Omental fat pad (tissue), 4 donors: ENCODE measurements around the gene CD101. TPM values are rescaled to one million over a fixed set of nuclear protein-coding genes. Genes with fewer than 3 reads are reported as not detected.

Experiments used
- ATAC-seq: fragments of 150-250 bp; one replicate; pipeline ENCODE4 v1.9.1; 2016; ENCODE audit warnings: mild to moderate bottlenecking, moderate library complexity; ENCODE audit not compliant: low FRiP score
- DNase-seq: peaks from one replicate; pipeline ENCODE4 v3.0.0-alpha.2; 2019; ENCODE audit warnings: low spot score
- CTCF ChIP-seq, 3 donors: fragments of 450-650 bp; IDR thresholded peaks; one replicate each; pipeline ENCODE4 v1.5.1; 2016 to 2017; ENCODE audit warnings: antibody characterized with exemption in 3 of 3, mild to moderate bottlenecking in 3 of 3, moderate library complexity in 2 of 3
- total RNA-seq, 4 donors: library from RNA; depleted of rRNA; stranded (reverse); fragments of >200 nt; gene quantifications; one replicate each; pipeline ENCODE4 v1.1.0, GENCODE V29; 2016

The CD101 gene
- total RNA-seq, 4 donors from 2014 or later, result 0.47 to 2.0 (median 1.8) TPM

- TF ChIP-seq CTCF (IDR thresholded peaks at IDR 0.05), result no peak
- ATAC-seq (no peak), DNase-seq (no peak)
These were observed 32.2 kb downstream of the CD101 start for GRCh38 chr1:117033772-117034171.

- no peak for ATAC-seq
- DNase-seq, result no peak
- TF ChIP-seq CTCF (IDR thresholded peaks at IDR 0.05), result no peak
These were observed 33.3 kb downstream of the CD101 start for GRCh38 chr1:117034791-117035290.

GRCh38 chr1:117036018-117036461 is 34.5 kb downstream of the CD101 start:
- no peak for TF ChIP-seq CTCF (IDR thresholded peaks at IDR 0.05)
- ATAC-seq, result no peak
- no peak for DNase-seq

GRCh38 chr1:117037802-117038201 is 36.2 kb downstream of the CD101 start:
- DNase-seq, result no peak
- TF ChIP-seq CTCF (IDR thresholded peaks at IDR 0.05), result no peak
- no peak for ATAC-seq

- no peak for TF ChIP-seq CTCF (IDR thresholded peaks at IDR 0.05)
- DNase-seq (no peak), ATAC-seq (no peak)
These were observed 36.7 kb downstream of the CD101 start for GRCh38 chr1:117038236-117038635.

- no peak for TF ChIP-seq CTCF (IDR thresholded peaks at IDR 0.05)
- DNase-seq (no peak), ATAC-seq (no peak)
These were observed 42.7 kb downstream of the CD101 start for GRCh38 chr1:117044217-117044616.

- ATAC-seq, result no peak
- no peak for TF ChIP-seq CTCF (IDR thresholded peaks at IDR 0.05)
- no peak for DNase-seq
These were observed 44.1 kb downstream of the CD101 start for GRCh38 chr1:117045644-117046043.
